Stimulated activated CD4-positive, alpha-beta T cell treated with anti-CD3 and anti-CD28 coated beads, Interleukin-4, amount 100 ng/mL, for 48 hours (primary cell): Measurements from ENCODE around the gene GIGYF2.
"Not testable (repeated sequence)": the region's sequence is repeated elsewhere in the genome, so short reads cannot be mapped to it uniquely, and the experiment has no call there.

Experiments used
- DNase-seq, 2 donors: peaks; one replicate each; pipeline ENCODE4 v3.0.0-alpha.2; 2020; ENCODE audit warnings: low read depth in 2 of 2

GIGYF2 gene

DNA sequence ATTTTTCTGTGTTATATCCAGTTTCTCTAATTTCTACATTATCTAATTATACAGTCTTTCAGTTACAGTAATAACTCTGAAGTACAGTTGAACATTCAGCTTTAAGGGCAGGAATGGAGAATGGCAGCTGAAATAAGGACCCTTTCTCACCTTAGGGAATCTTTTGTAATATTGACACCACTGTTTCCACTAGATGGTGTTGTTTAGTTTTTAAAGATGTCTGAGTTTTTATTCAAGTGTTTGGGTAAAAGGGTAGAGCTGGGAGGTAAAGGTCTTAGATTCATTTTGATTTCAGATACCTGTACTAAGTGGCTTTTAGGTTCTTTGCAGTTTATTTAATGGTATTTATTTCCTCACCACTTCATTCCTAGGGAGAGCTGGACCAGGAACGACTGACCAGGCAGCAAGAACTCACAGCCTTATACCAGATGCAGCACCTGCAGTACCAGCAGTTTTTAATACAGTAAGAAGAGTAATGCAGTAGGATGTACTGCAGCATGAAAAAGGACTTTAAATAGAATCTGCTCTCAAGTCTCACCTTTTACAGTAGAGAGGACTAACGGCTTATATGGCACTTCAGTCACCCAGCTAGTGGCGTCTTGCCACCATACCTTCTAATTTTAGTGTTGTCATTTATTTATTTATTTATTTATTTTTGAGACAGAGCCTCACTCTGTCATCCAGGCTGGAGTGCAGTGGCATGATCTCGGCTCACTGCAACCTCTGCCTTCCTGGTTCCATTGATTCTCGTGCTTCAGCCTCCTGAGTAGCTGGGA, 112.4 kb downstream of the GIGYF2 start:
- no peak for DNase-seq

DNA sequence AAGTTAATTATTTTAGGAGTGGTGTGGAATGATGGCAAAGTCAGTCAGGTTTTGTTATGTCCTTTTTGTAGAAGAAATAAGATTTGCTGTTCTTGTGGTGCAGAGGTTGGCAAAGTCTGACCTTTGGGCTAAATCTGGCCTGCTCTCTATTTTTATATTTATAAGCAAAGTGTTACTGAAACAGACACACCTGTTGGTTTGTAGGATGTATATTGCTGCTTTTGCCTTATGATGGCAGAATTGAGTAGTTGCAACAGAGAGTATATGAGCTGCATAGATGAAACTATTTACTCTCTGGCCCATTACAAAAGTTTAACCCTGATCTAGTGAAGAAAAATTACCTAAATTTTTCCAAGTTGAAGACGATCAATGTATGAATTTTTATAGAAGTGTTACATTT, 113.3 kb downstream of the GIGYF2 start:
- DNase-seq = no peak

- DNase-seq = no peak
Measured at GRCh38 chr2:232815569-232815968, 118.4 kb downstream of the GIGYF2 start.

DNA sequence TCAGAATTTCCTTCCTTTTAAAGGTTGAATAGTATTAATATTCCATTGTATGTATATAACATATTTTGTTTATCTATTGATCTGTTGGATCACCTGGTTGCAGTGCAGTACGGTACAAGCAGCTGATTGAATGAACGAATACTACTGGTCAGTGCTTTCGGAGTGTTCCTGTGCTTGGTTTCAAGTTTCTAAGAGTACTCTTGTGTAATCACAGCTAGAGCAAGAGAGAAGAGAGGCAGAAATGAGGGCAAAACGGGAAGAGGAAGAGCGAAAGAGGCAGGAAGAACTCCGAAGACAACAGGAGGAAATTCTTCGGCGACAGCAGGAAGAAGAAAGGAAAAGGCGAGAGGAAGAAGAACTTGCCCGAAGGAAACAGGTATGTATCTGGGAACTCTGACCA, 119.5 kb downstream of the GIGYF2 start:
- no peak for DNase-seq

DNA sequence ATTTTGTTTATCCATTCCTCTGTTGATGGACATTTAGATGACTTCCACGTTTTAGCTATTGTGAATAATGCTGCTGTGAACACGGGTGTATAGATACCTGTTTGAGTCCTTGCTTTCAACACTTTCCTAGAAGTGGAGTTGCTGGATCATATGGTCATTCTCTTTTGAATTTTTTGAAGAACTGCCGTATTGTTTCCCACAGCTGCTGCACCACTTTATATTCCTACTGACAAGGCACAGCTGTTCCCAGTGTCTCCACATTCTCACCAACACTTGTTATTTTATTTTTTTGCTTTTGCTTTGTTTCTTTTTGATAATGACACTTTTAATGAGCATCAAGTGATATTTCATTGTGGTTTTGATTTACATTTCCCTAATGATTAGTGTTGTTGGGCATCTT, 120.6 kb downstream of the GIGYF2 start:
- DNase-seq = no peak

- DNase-seq = no peak
Measured at GRCh38 chr2:232829988-232830387, 132.9 kb downstream of the GIGYF2 start.

DNA sequence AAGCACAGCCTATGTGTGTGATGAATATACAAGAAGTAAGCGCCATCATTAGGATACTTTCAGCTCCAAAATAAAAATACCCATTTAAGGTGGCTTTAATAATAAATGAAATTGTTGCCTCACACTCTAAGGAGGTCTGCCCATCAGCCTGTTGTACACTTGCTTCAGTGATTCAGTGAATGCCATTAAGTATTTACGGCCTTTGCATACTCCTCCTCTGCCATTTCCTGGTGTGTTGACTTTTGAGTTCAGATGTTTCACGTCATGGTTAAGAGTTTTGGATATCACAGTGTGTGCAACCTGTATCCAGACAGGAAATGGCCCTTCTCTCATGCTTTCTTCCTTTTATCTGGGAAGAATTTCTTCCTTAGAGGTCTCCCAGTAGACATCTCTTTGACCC, 134.4 kb downstream of the GIGYF2 start:
- DNase-seq = no peak

GRCh38 chr2:232833830-232834229, 136.7 kb downstream of the GIGYF2 start:
- no peak for DNase-seq

GRCh38 chr2:232835687-232836208, 138.6 kb downstream of the GIGYF2 start:
- no peak for DNase-seq

DNA sequence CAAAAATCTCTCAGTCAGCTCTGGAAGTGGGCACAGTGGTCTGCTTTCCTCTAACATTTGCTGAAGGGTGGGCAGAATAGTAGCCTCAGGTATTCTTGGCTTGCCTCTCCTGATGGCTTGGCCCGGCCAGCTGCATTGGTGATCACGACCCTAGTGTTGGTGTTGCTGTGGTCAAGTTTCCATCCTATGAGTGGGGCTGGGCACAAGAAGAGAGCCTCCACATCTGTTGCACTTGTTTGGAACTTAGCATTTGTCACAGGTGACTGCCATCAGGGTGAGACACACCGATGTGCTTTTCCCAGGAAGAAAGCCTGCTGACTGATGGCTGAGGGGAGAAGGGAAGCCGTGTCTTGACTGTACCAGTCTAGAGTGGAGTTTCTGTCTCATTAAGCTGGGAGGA, 139.8 kb downstream of the GIGYF2 start:
- no peak for DNase-seq

- peak; percentile 38 to 39 for DNase-seq
Measured at GRCh38 chr2:232838406-232838874, 141.3 kb downstream of the GIGYF2 start.

DNA sequence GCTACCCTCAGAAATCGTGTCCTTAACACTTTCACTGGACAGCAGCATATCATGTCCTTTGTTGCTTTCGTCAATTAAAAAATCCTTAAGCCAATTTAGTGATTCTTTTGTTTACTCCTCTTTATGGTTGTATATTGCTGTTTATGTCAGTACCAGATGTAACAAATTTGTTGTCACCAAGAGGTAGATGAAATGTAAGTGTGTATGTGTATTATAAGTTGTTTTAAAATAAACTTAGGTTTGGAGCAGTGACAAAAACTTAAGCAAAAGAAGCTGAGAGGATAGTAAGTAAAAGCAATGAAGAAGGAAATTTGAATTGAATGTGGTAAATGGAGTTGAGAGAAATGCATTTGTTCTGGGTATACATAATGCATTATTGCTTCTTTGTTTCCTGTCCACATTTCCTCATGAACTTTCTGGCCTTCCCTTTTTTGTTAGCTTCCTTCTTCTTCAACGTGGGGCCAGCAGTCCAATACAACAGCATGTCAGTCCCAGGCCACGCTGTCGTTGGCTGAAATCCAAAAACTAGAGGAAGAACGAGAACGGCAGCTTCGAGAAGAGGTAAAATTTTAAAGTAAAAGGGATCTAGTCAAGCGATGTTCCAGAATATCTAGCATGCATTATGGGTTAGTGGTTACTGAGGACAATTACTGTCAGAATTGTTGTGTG, 142.4 kb downstream of the GIGYF2 start:
- DNase-seq = no peak

- DNase-seq = no peak
Measured at GRCh38 chr2:232842689-232843088, 145.6 kb downstream of the GIGYF2 start.

DNA sequence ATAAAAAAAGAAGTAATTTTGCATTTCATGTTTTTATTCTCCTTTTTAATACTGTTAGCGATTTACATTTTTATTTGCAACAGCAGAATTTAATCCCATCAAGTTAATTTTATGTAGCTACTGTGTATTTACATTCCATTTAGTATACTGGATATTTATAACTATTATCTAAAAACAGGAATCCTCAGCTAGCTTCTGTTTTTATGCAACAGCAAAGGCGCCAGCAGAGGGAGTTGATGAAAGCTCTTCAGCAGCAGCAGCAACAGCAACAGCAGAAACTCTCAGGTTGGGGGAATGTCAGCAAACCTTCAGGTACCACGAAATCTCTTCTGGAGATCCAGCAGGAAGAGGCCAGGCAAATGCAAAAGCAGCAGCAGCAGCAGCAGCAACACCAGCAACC, 146.7 kb downstream of the GIGYF2 start:
- no peak for DNase-seq

DNA sequence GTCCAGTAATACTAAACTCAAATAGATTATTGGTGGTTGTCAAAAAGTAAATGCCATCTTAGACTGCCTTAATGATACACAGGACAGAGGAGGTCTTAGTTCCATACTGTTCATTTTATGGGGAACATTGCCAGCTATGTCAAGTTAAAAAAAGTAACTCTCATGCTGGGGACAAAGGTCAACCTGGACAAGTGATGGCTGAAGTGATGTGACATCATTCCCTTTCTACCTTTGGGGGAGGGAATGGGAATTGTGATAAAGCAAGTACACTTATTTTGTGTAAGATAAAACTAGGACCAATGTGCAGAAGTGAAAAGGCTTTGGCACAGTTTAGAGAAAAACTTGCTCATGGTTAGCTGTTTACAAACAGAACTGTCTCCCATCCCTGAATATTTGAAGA, 148.9 kb downstream of the GIGYF2 start:
- DNase-seq = no peak

- DNase-seq = no peak
Measured at GRCh38 chr2:232850039-232850438, 152.9 kb downstream of the GIGYF2 start.

DNA sequence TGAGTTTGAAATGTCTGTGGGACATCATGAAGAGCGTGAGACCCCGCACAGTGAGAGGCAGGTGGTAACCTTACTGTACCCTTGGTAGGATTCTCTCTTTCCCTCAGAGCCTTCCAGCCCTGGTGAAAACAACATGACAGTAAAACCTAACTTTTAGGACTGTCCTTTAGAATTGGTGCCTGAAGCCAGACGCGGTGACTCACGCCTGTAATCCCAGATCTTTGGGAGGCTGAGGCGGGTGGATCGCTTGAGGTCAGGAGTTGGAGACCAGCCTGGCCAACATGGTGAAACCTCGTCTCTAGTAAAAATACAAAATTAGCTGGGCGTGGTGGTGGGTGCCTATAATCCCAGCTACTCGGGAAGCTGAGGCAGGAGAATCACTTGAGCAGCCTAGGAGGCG, 154.9 kb downstream of the GIGYF2 start:
- not testable (repeated sequence) for DNase-seq

GRCh38 chr2:232852676-232853075, 155.5 kb downstream of the GIGYF2 start:
- DNase-seq = no peak

DNA sequence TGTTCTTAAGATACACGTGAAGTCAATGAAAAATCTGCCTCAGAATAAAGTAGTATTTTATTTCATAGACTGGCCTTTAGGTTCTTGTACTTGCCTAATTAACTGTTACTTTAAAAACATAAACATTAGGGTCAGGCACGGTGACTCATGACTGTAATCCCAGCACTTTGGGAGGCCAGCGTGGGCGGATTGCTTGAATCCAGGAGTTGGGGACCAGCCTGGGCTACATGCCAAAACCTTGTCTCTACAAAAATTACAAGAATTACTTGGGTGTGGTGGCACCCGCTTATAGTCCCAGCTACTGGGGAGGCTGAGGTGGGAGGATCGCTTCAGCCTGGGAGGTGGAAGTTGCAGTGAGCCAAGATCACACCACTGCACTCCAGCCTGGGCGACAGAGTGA, 157.0 kb downstream of the GIGYF2 start:
- no peak for DNase-seq

DNA sequence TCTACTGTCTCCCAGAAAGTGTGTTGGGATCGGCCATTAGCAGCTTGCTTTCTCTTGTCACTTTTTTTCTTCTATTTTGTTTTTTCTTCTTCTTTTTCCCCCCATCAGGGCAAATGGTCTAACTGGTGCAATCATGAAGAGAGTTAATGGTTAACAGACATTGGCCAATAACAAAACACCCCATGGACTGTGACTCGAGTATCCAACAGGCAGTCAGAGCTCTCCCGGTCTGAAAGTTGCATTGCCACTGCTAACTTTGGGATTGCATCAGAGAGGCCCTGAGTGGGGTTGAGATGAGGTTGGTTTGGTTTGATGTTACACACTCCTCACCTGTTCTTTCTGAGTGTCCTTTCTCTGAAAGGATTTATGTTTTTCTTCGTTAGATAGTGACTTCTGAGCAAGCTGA, 160.0 kb downstream of the GIGYF2 start:
- DNase-seq = no peak

GRCh38 chr2:232859385-232859916, 162.3 kb downstream of the GIGYF2 start:
- DNase-seq = no peak

DNA sequence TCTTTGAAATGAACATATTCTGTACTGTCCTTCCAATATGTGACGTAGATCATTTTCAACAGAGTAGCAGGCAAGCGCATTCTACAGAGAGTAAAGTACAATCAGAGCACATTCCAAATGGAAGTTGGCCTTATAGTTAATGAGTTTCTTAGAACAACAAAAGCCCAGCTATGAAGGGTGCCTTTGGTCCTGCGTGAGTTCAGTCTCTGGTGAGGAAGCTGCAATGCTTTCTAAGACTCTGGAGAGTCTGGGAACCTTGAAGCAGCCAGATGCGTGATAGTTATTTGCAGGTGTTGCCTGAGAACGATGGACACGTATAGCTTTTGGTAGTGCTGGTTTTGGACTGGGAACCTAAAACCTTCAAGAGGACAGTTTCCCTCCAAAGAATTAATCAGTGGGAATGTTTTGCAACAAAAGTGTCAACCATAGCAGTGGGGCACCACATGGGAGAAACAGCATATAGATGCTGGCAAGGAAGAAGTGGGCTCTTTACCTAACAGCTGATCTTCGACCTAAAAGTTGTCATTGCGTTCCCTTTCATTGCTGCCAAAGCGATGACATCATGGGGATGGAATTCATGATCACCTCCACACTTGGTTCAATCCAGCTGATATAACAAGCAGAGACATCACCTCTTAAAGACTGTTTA, 163.6 kb downstream of the GIGYF2 start:
- no peak for DNase-seq
